ENCODE data around the gene COMT. TPM values are rescaled to one million over a fixed set of nuclear protein-coding genes. Genes with fewer than 3 reads are reported as not detected.

Gene COMT
- total RNA-seq, 1 experiment from 2014 or later: 96.0 TPM

- Histone ChIP-seq H3K27me3 (replicated peaks; ENCODE audit: control insufficient read depth, insufficient read depth, low read length) (no peaks in the 10 kb centered on the region), H3K4me3 (ENCODE audit: low read depth, low read length) (no peak overlapping the region), H3K4me1 (no peaks in the 10 kb centered on the region), H3K36me3 (ENCODE audit: control insufficient read depth, insufficient read depth, low read length) (no peaks in the 10 kb centered on the region), H3K9me3 (no peaks in the 10 kb centered on the region)
- no peak for DNase-seq
- no peaks in the 10 kb centered on the region for H3K27me3 Mint-ChIP-seq (ENCODE audit: insufficient read depth, unreplicated experiment)
- intact Hi-C loops (cut with micrococcal nuclease; ENCODE audit: unreplicated experiment): no loop called here
- TF ChIP-seq CTCF (IDR thresholded peaks at IDR 0.05; ENCODE audit: insufficient read depth in 1 of 2, low read depth in 1 of 2, low read length in 1 of 2, severe bottlenecking in 1 of 2, unreplicated experiment in 1 of 2): no peak
- peaks cover 5% of the 10 kb centered on the region for H3K36me3 Mint-ChIP-seq (ENCODE audit: insufficient read depth, unreplicated experiment)
- ChIA-PET POLR2A (no interaction called here), CTCF (interaction anchor here (0.6 to 1.0 kb wide), 2 partner anchors 9 to 292 kb away, joined by 3 to 4 read pairs; no protein-coding TSS in a partner anchor)
- no TSS peak for BruUV-seq (replicated peaks)
- no peak overlapping the region for H3K4me3 Mint-ChIP-seq (ENCODE audit: unreplicated experiment)
- H3K9me3 Mint-ChIP-seq (ENCODE audit: unreplicated experiment): no peaks in the 10 kb centered on the region
- no peak overlapping the region for H3K27ac Mint-ChIP-seq (ENCODE audit: unreplicated experiment)
- no peaks in the 10 kb centered on the region for H3K4me1 Mint-ChIP-seq (ENCODE audit: low read depth, unreplicated experiment)
Observed at GRCh38 chr22:19900707-19901436, 40.7 kb upstream of the COMT start.

- ChIA-PET CTCF (interaction anchor here (1.0 kb wide), 1 partner anchor 8 kb away, joined by 4 read pairs; no protein-coding TSS in a partner anchor), POLR2A (no interaction called here)
- DNase-seq: no peak
- no peaks in the 10 kb centered on the region for H3K4me1 Mint-ChIP-seq (ENCODE audit: low read depth, unreplicated experiment)
- H3K4me3 Mint-ChIP-seq (ENCODE audit: unreplicated experiment): no peak overlapping the region
- H3K9me3 ChIP-seq: no peaks in the 10 kb centered on the region
- H3K36me3 Mint-ChIP-seq (ENCODE audit: insufficient read depth, unreplicated experiment): peaks cover 5% of the 10 kb centered on the region
- H3K9me3 Mint-ChIP-seq (ENCODE audit: unreplicated experiment): no peaks in the 10 kb centered on the region
- no TSS peak for BruUV-seq (replicated peaks)
- TF ChIP-seq CTCF (IDR thresholded peaks at IDR 0.05; ENCODE audit: insufficient read depth in 1 of 2, low read depth in 1 of 2, low read length in 1 of 2, severe bottlenecking in 1 of 2, unreplicated experiment in 1 of 2): no peak
- H3K4me3 ChIP-seq (ENCODE audit: low read depth, low read length): no peak overlapping the region
- no peaks in the 10 kb centered on the region for H3K27me3 Mint-ChIP-seq (ENCODE audit: insufficient read depth, unreplicated experiment)
- no peak overlapping the region for H3K27ac Mint-ChIP-seq (ENCODE audit: unreplicated experiment)
- intact Hi-C loops (cut with micrococcal nuclease; ENCODE audit: unreplicated experiment): no loop called here
- H3K27me3 ChIP-seq (replicated peaks; ENCODE audit: control insufficient read depth, insufficient read depth, low read length): no peaks in the 10 kb centered on the region
- H3K4me1 ChIP-seq: no peaks in the 10 kb centered on the region
- H3K36me3 ChIP-seq (ENCODE audit: control insufficient read depth, insufficient read depth, low read length): no peaks in the 10 kb centered on the region
Observed at GRCh38 chr22:19901577-19902244, 39.9 kb upstream of the COMT start.

GRCh38 chr22:19902245-19902715, 39.3 kb upstream of the COMT start:
- no TSS peak for BruUV-seq (replicated peaks)

More at GRCh38 chr22:19902245-19902715, 39.3 kb upstream of the COMT start:
- Histone ChIP-seq H3K27me3 (replicated peaks; ENCODE audit: control insufficient read depth, insufficient read depth, low read length) (no peaks in the 10 kb centered on the region), H3K36me3 (ENCODE audit: control insufficient read depth, insufficient read depth, low read length) (no peaks in the 10 kb centered on the region), H3K9me3 (no peaks in the 10 kb centered on the region), H3K4me3 (ENCODE audit: low read depth, low read length) (no peak overlapping the region), H3K4me1 (no peaks in the 10 kb centered on the region)
- Mint-ChIP-seq H3K36me3 (ENCODE audit: insufficient read depth, unreplicated experiment) (peaks cover 3% of the 10 kb centered on the region), H3K27ac (ENCODE audit: unreplicated experiment) (no peak overlapping the region), H3K27me3 (ENCODE audit: insufficient read depth, unreplicated experiment) (no peaks in the 10 kb centered on the region), H3K4me1 (ENCODE audit: low read depth, unreplicated experiment) (no peaks in the 10 kb centered on the region), H3K9me3 (ENCODE audit: unreplicated experiment) (no peaks in the 10 kb centered on the region), H3K4me3 (ENCODE audit: unreplicated experiment) (no peak overlapping the region)
- DNase-seq: no peak
- no peak for TF ChIP-seq CTCF (IDR thresholded peaks at IDR 0.05; ENCODE audit: insufficient read depth in 1 of 2, low read depth in 1 of 2, low read length in 1 of 2, severe bottlenecking in 1 of 2, unreplicated experiment in 1 of 2)
- intact Hi-C loops (cut with micrococcal nuclease; ENCODE audit: unreplicated experiment): no loop called here
- ChIA-PET POLR2A (no interaction called here), CTCF (no interaction called here)

All from Caco-2 (cell line).